ENCODE measurements around the gene KLK6. TPM values are rescaled to one million over a fixed set of nuclear protein-coding genes. Genes with fewer than 3 reads are reported as not detected.

Gene KLK6
- total RNA-seq, 1 experiment from 2014 or later: not detected

GRCh38 chr19:50912727-50913716, 56.4 kb downstream of the KLK6 start (continued):
- TF ChIP-seq SIN3A (IDR thresholded peaks at IDR 0.05; ENCODE audit: borderline replicate concordance, insufficient read depth, low read depth, low read length): no peak

GRCh38 chr19:50912102-50912599, 57.2 kb downstream of the KLK6 start:
- in situ Hi-C loops (cut with HindIII; ENCODE audit: low pct_unique_long_range_greater_than_20kb, low sequenced_read_pairs): no loop called here
- no TSS peak for BruUV-seq (replicated peaks)
- Histone ChIP-seq H3K36me3 (ENCODE audit: control insufficient read depth, insufficient read depth, low read length) (no peaks in the 10 kb centered on the region), H3K4me3 (ENCODE audit: low read depth in 2 of 2, low read length in 2 of 2) (no peak overlapping the region), H3K27ac (ENCODE audit: low read length) (no peak overlapping the region), H3K9me3 (ENCODE audit: control insufficient read depth, insufficient read depth, low read depth, low read length) (no peaks in the 10 kb centered on the region), H3K27me3 (ENCODE audit: control insufficient read depth, insufficient read depth, low read length) (peaks cover 8% of the 10 kb centered on the region), H3K4me1 (ENCODE audit: control insufficient read depth, insufficient read depth, low read length) (no peaks in the 10 kb centered on the region)
- ChIA-PET CTCF (no interaction called here), POLR2A (no interaction called here)
- ATAC-seq: no peak
- TF ChIP-seq, protein P1, sequence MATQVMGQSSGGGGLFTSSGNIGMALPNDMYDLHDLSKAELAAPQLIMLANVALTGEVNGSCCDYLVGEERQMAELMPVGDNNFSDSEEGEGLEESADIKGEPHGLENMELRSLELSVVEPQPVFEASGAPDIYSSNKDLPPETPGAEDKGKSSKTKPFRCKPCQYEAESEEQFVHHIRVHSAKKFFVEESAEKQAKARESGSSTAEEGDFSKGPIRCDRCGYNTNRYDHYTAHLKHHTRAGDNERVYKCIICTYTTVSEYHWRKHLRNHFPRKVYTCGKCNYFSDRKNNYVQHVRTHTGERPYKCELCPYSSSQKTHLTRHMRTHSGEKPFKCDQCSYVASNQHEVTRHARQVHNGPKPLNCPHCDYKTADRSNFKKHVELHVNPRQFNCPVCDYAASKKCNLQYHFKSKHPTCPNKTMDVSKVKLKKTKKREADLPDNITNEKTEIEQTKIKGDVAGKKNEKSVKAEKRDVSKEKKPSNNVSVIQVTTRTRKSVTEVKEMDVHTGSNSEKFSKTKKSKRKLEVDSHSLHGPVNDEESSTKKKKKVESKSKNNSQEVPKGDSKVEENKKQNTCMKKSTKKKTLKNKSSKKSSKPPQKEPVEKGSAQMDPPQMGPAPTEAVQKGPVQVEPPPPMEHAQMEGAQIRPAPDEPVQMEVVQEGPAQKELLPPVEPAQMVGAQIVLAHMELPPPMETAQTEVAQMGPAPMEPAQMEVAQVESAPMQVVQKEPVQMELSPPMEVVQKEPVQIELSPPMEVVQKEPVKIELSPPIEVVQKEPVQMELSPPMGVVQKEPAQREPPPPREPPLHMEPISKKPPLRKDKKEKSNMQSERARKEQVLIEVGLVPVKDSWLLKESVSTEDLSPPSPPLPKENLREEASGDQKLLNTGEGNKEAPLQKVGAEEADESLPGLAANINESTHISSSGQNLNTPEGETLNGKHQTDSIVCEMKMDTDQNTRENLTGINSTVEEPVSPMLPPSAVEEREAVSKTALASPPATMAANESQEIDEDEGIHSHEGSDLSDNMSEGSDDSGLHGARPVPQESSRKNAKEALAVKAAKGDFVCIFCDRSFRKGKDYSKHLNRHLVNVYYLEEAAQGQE (IDR thresholded peaks at IDR 0.05; ENCODE audit: insufficient read depth in 1 of 2, low read depth in 2 of 2, low read length in 1 of 2): no peak
- TF ChIP-seq POLR2AphosphoS5 (IDR thresholded peaks at IDR 0.05; ENCODE audit: low read depth, low read length): no peak
- no peak for TF ChIP-seq SIN3A (IDR thresholded peaks at IDR 0.05; ENCODE audit: borderline replicate concordance, insufficient read depth, low read depth, low read length)
- TF ChIP-seq, protein P2, sequence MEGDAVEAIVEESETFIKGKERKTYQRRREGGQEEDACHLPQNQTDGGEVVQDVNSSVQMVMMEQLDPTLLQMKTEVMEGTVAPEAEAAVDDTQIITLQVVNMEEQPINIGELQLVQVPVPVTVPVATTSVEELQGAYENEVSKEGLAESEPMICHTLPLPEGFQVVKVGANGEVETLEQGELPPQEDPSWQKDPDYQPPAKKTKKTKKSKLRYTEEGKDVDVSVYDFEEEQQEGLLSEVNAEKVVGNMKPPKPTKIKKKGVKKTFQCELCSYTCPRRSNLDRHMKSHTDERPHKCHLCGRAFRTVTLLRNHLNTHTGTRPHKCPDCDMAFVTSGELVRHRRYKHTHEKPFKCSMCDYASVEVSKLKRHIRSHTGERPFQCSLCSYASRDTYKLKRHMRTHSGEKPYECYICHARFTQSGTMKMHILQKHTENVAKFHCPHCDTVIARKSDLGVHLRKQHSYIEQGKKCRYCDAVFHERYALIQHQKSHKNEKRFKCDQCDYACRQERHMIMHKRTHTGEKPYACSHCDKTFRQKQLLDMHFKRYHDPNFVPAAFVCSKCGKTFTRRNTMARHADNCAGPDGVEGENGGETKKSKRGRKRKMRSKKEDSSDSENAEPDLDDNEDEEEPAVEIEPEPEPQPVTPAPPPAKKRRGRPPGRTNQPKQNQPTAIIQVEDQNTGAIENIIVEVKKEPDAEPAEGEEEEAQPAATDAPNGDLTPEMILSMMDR (IDR thresholded peaks at IDR 0.05): no peak
- no peak for TF ChIP-seq TCF7L2 (IDR thresholded peaks at IDR 0.05; ENCODE audit: low read depth, low read length)
- no peak for DNase-seq (ENCODE audit: low read depth, low spot score)
- intact Hi-C loops (cut with micrococcal nuclease; ENCODE audit: unreplicated experiment): no loop called here

- BruUV-seq (replicated peaks): no TSS peak
- ATAC-seq (no peak), DNase-seq (ENCODE audit: low read depth, low spot score) (no peak)
- in situ Hi-C loops (cut with HindIII; ENCODE audit: low pct_unique_long_range_greater_than_20kb, low sequenced_read_pairs) (no loop called here), intact Hi-C loops (cut with micrococcal nuclease; ENCODE audit: unreplicated experiment) (no loop called here)
- Histone ChIP-seq H3K36me3 (ENCODE audit: control insufficient read depth, insufficient read depth, low read length) (no peaks in the 10 kb centered on the region), H3K27me3 (ENCODE audit: control insufficient read depth, insufficient read depth, low read length) (peaks cover 8% of the 10 kb centered on the region), H3K27ac (ENCODE audit: low read length) (no peak within 1 kb of the TSS), H3K4me1 (ENCODE audit: control insufficient read depth, insufficient read depth, low read length) (no peaks in the 10 kb centered on the region), H3K4me3 (ENCODE audit: low read depth in 2 of 2, low read length in 2 of 2) (no peak within 1 kb of the TSS), H3K9me3 (ENCODE audit: control insufficient read depth, insufficient read depth, low read depth, low read length) (no peaks in the 10 kb centered on the region)
- ChIA-PET CTCF (no interaction called here), POLR2A (no interaction called here)
- TF ChIP-seq SIN3A (IDR thresholded peaks at IDR 0.05; ENCODE audit: borderline replicate concordance, insufficient read depth, low read depth, low read length): no peak
- TF ChIP-seq POLR2AphosphoS5 (IDR thresholded peaks at IDR 0.05; ENCODE audit: low read depth, low read length): no peak
- no peak for TF ChIP-seq TCF7L2 (IDR thresholded peaks at IDR 0.05; ENCODE audit: low read depth, low read length)
- TF ChIP-seq, protein P2 (IDR thresholded peaks at IDR 0.05): no peak
- TF ChIP-seq, protein P1 (IDR thresholded peaks at IDR 0.05; ENCODE audit: insufficient read depth in 1 of 2, low read depth in 2 of 2, low read length in 1 of 2): no peak
Measured at GRCh38 chr19:50911206-50912101, 57.9 kb downstream of the KLK6 start, which contains the start of gene KLK4. TSS of gene KLK4 (minus strand) at chr19:50911395. CDS start at chr19:50910738, 657 bp downstream.

Measured in Panc1 (cell line).